ENCODE measurements around the gene ESPN. TPM values are rescaled to one million over a fixed set of nuclear protein-coding genes. Genes with fewer than 3 reads are reported as not detected.

ESPN gene
- total RNA-seq, 4 donors from 2014 or later = 0.33 to 1.0 (median 1.0) TPM; not detected in 1

GRCh38 chr1:6440198-6441126 lies 15.9 kb downstream of the ESPN start:
- intact Hi-C loops (cut with DNase I) = no loop called here
- TF ChIP-seq EP300 (IDR thresholded peaks at IDR 0.05) (no peak), CTCF (IDR thresholded peaks at IDR 0.05) (peak in 1 of 3 experiments; percentile 38), POLR2A (IDR thresholded peaks at IDR 0.05; ENCODE audit: low read depth) (no peak), POLR2AphosphoS5 (IDR thresholded peaks at IDR 0.05) (no peak)
- H3K4me1 ChIP-seq = peaks cover 0 to 11% (median 10%) of the 10 kb centered on the region in 4 donors
- 18% methylated on average over 29 of the region's 101 CpGs for WGBS
- H3K36me3 ChIP-seq = no peaks in the 10 kb centered on the region
- peaks cover 0 to 92% (median 27%) of the 10 kb centered on the region in 4 donors for H3K27me3 ChIP-seq
- H3K9me3 ChIP-seq = no peaks in the 10 kb centered on the region
- no peak overlapping the region for H3K27ac ChIP-seq (replicated peaks in 1 of 4)
- H3K4me3 ChIP-seq = peak overlapping the region; percentile 6 to 45 (median 32)
- DNase-seq (ENCODE audit: extremely low spot score) = no peak

- H3K4me1 ChIP-seq = peaks cover 0 to 11% (median 10%) of the 10 kb centered on the region in 4 donors
- H3K36me3 ChIP-seq = no peaks in the 10 kb centered on the region
- TF ChIP-seq EP300 (IDR thresholded peaks at IDR 0.05) (no peak), CTCF (IDR thresholded peaks at IDR 0.05) (no peak), POLR2AphosphoS5 (IDR thresholded peaks at IDR 0.05) (no peak), POLR2A (IDR thresholded peaks at IDR 0.05; ENCODE audit: low read depth) (no peak)
- H3K27ac ChIP-seq (replicated peaks in 1 of 4) = no peak overlapping the region
- no peak for DNase-seq (ENCODE audit: extremely low spot score)
- H3K27me3 ChIP-seq = peaks cover 0 to 94% (median 28%) of the 10 kb centered on the region in 4 donors
- no peak overlapping the region for H3K4me3 ChIP-seq
- no peaks in the 10 kb centered on the region for H3K9me3 ChIP-seq
- 76% methylated on average over 6 of the region's 7 CpGs for WGBS
- intact Hi-C loops (cut with DNase I) = no loop called here
Observed at GRCh38 chr1:6441586-6441985, 17.0 kb downstream of the ESPN start.

GRCh38 chr1:6443339-6444115 lies 19.0 kb downstream of the ESPN start:
- Histone ChIP-seq H3K27ac (replicated peaks in 1 of 4) (no peak overlapping the region), H3K9me3 (no peaks in the 10 kb centered on the region), H3K27me3 (peaks cover 0 to 94% (median 40%) of the 10 kb centered on the region in 4 donors), H3K4me3 (no peak overlapping the region), H3K36me3 (no peaks in the 10 kb centered on the region), H3K4me1 (peaks cover 10 to 31% (median 28%) of the 10 kb centered on the region in 4 donors)
- intact Hi-C loops (cut with DNase I) = no loop called here
- WGBS = 73% methylated on average over 3 of the region's 21 CpGs
- no peak for DNase-seq (ENCODE audit: extremely low spot score)
- no peak for TF ChIP-seq POLR2A (IDR thresholded peaks at IDR 0.05; ENCODE audit: low read depth)

GRCh38 chr1:6444377-6444776 lies 19.8 kb downstream of the ESPN start:
- H3K4me1 ChIP-seq = peaks cover 10 to 38% (median 36%) of the 10 kb centered on the region in 4 donors
- 85% methylated on average over 5 of the region's 15 CpGs for WGBS
- no peak for TF ChIP-seq CTCF (IDR thresholded peaks at IDR 0.05)
- no peak for TF ChIP-seq POLR2AphosphoS5 (IDR thresholded peaks at IDR 0.05)
- TF ChIP-seq EP300 (IDR thresholded peaks at IDR 0.05) = no peak
- no peak for TF ChIP-seq POLR2A (IDR thresholded peaks at IDR 0.05; ENCODE audit: low read depth)
- no peak for DNase-seq (ENCODE audit: extremely low spot score)
- intact Hi-C loops (cut with DNase I) = no loop called here
- H3K4me3 ChIP-seq = no peak overlapping the region
- no peak overlapping the region for H3K27ac ChIP-seq (replicated peaks in 1 of 4)
- H3K36me3 ChIP-seq = no peaks in the 10 kb centered on the region
- H3K9me3 ChIP-seq = no peaks in the 10 kb centered on the region
- peaks cover 0 to 94% (median 40%) of the 10 kb centered on the region in 4 donors for H3K27me3 ChIP-seq
